Glutamatergic neuron (in vitro differentiated cells): ENCODE results near the gene PKD1L1. TPM values are rescaled to one million over a fixed set of nuclear protein-coding genes. Genes with fewer than 3 reads are reported as not detected.
"Not testable (repeated sequence)": the region's sequence is repeated elsewhere in the genome, so short reads cannot be mapped to it uniquely, and the experiment has no call there.

Experiments
- DNase-seq: peaks from one replicate; pipeline ENCODE4 v3.0.0; 2022
- H3K27ac Mint-ChIP-seq: one replicate; pipeline ENCODE4 v1.8.0; 2020; ENCODE audit warnings: mild to moderate bottlenecking, mixed read lengths, inconsistent platforms; ENCODE audit not compliant: unreplicated experiment
- H3K27me3 Mint-ChIP-seq: one replicate; pipeline ENCODE4 v1.8.0; 2020; ENCODE audit warnings: mild to moderate bottlenecking, moderate library complexity, mixed read lengths, inconsistent platforms; ENCODE audit not compliant: unreplicated experiment
- H3K36me3 Mint-ChIP-seq: one replicate; pipeline ENCODE4 v1.8.0; 2020; ENCODE audit warnings: mild to moderate bottlenecking, mixed read lengths, inconsistent platforms; ENCODE audit not compliant: unreplicated experiment
- H3K4me1 Mint-ChIP-seq: one replicate; pipeline ENCODE4 v1.8.0; 2020; ENCODE audit warnings: mild to moderate bottlenecking, low read depth, mixed read lengths, inconsistent platforms; ENCODE audit not compliant: unreplicated experiment
- H3K4me3 Mint-ChIP-seq: one replicate; pipeline ENCODE4 v1.8.0; 2020; ENCODE audit warnings: mild to moderate bottlenecking, mixed read lengths, inconsistent platforms; ENCODE audit not compliant: unreplicated experiment
- H3K9me3 Mint-ChIP-seq: one replicate; pipeline ENCODE4 v1.8.0; 2020; ENCODE audit warnings: mild to moderate bottlenecking, moderate library complexity, mixed read lengths, inconsistent platforms; ENCODE audit not compliant: unreplicated experiment
- total RNA-seq: library from RNA; stranded (reverse); fragmentation: NEBNext Ultra II Directional; extraction: Animal tissue kit (Norgen Biotek cat#: 25700); gene quantifications from one replicate; pipeline ENCODE4 v1.2.1, GENCODE V29; 2021; ENCODE audit not compliant: unreplicated experiment
- TF ChIP-seq, protein P1 (sequence below): fragments of 200-600 bp; sonication (generic); IDR thresholded peaks from one replicate; pipeline ENCODE4 v1.5.0; 2021; ENCODE audit not compliant: partially characterized antibody, unreplicated experiment

Gene PKD1L1
- total RNA-seq, 1 donor from 2014 or later, result 0.17 TPM

- no peaks in the 10 kb centered on the region for H3K27me3 Mint-ChIP-seq
- DNase-seq, result no peak
- peaks cover 5% of the 10 kb centered on the region for H3K4me1 Mint-ChIP-seq
- H3K9me3 Mint-ChIP-seq, result no peaks in the 10 kb centered on the region
- H3K36me3 Mint-ChIP-seq, result no peaks in the 10 kb centered on the region
- no peak overlapping the region for H3K4me3 Mint-ChIP-seq
- TF ChIP-seq, protein P1, sequence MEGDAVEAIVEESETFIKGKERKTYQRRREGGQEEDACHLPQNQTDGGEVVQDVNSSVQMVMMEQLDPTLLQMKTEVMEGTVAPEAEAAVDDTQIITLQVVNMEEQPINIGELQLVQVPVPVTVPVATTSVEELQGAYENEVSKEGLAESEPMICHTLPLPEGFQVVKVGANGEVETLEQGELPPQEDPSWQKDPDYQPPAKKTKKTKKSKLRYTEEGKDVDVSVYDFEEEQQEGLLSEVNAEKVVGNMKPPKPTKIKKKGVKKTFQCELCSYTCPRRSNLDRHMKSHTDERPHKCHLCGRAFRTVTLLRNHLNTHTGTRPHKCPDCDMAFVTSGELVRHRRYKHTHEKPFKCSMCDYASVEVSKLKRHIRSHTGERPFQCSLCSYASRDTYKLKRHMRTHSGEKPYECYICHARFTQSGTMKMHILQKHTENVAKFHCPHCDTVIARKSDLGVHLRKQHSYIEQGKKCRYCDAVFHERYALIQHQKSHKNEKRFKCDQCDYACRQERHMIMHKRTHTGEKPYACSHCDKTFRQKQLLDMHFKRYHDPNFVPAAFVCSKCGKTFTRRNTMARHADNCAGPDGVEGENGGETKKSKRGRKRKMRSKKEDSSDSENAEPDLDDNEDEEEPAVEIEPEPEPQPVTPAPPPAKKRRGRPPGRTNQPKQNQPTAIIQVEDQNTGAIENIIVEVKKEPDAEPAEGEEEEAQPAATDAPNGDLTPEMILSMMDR, result no peak
- H3K27ac Mint-ChIP-seq, result no peak overlapping the region
These were observed 146.8 kb downstream of the PKD1L1 start for GRCh38 chr7:47801423-47801822.

DNA sequence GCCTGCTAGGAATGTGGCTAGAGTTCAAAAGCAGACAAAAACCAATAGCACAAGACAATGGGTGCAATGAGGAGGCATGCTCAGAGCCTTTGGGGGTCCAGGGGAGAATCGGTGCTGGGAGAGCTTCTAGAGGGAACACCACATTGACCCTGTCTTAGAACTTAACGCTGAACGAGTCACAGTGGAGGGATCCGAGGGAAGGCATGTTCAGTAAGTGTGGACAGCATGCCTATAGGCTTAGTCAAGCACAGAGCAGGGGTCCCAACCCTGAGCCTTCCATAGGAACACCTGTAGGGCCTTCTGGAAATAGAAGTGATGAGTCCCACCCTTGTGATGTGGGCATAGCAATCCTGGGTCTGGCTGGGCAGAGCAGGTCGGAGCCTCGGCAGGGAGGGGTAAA is 148.7 kb downstream of the PKD1L1 start:
- Mint-ChIP-seq H3K36me3 (no peaks in the 10 kb centered on the region), H3K27me3 (no peaks in the 10 kb centered on the region), H3K27ac (no peak overlapping the region), H3K4me3 (no peak overlapping the region), H3K4me1 (peaks cover 5% of the 10 kb centered on the region), H3K9me3 (no peaks in the 10 kb centered on the region)
- TF ChIP-seq, protein P1, result no peak
- no peak for DNase-seq

GRCh38 chr7:47796347-47796746 is 151.9 kb downstream of the PKD1L1 start:
- Mint-ChIP-seq H3K36me3 (no peaks in the 10 kb centered on the region), H3K4me3 (no peak overlapping the region), H3K27ac (no peak overlapping the region), H3K27me3 (no peaks in the 10 kb centered on the region), H3K9me3 (no peaks in the 10 kb centered on the region), H3K4me1 (no peaks in the 10 kb centered on the region)
- TF ChIP-seq, protein P1, result no peak
- no peak for DNase-seq

- Mint-ChIP-seq H3K9me3 (no peaks in the 10 kb centered on the region), H3K36me3 (no peaks in the 10 kb centered on the region), H3K4me3 (no peak overlapping the region), H3K27ac (no peak overlapping the region), H3K4me1 (no peaks in the 10 kb centered on the region), H3K27me3 (no peaks in the 10 kb centered on the region)
- no peak for DNase-seq
- TF ChIP-seq, protein P1, result no peak
These were observed 152.6 kb downstream of the PKD1L1 start for GRCh38 chr7:47795631-47796030.

DNA sequence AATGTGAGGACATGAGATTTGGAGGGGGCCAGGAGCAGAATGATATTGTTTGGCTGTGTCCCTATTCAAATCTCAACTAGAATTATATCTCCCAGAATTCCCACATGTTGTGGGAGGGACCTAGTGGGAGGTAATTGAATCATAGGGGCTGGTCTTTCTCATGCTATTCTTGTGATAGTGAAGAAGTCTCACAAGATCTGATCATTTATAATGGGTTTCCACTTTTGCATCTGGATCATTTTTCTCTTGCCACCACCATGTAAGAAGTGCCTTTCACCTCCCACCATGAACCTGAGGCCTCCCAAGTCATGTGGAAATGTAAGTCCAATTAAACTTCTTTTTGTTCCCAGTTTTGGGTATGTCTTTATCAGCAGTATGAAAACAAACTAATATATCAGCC is 153.1 kb downstream of the PKD1L1 start:
- not testable (repeated sequence) for H3K4me3 Mint-ChIP-seq, DNase-seq, H3K9me3 Mint-ChIP-seq, H3K4me1 Mint-ChIP-seq, H3K27ac Mint-ChIP-seq, H3K27me3 Mint-ChIP-seq, H3K36me3 Mint-ChIP-seq

DNA sequence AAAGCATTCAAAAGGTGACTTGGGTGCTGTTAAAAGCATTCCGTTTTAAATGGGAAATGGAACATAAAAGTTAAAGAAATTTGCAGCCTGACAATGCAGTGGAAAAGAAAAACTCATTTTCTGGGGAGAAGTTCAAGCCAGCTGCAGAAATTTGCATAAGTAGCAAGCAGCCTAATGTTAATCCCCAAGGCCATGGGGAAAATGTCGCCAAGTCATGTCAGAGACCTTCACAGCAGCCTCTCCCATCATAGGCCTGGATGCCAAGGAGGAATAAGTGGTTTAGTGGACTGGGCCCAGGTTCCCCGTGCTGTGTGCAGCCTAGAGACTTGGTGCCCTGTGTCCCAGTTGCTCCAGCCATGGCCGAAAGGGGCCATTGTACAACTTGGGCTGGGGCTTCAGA is 154.2 kb downstream of the PKD1L1 start:
- Mint-ChIP-seq H3K36me3 (no peaks in the 10 kb centered on the region), H3K27me3 (no peaks in the 10 kb centered on the region), H3K4me1 (no peaks in the 10 kb centered on the region), H3K27ac (no peak overlapping the region), H3K4me3 (no peak overlapping the region), H3K9me3 (no peaks in the 10 kb centered on the region)
- DNase-seq, result no peak
- TF ChIP-seq, protein P1, result no peak

DNA sequence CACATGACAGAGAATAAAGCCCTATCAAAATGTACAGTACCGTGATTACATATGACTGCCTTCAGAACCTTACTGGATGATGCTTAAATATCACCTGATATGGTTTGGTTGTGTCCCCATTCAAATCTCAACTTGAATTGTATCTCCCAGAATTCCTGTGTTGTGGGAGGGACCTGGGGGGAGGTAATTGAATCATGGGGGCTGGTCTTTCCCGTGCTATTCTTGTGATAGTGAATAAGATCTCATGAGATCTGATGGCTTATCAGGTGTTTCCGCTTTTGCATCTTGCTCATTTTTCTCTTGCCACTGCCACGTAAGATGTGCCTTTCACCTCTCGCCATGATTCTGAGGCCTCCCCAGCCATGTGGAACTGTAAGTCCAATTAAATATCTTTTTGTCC is 155.1 kb downstream of the PKD1L1 start:
- H3K36me3 Mint-ChIP-seq, DNase-seq, H3K4me3 Mint-ChIP-seq, H3K27me3 Mint-ChIP-seq, H3K9me3 Mint-ChIP-seq, H3K4me1 Mint-ChIP-seq, H3K27ac Mint-ChIP-seq: not testable (repeated sequence)
